ENCODE results near the gene C1orf87.

C1orf87 gene

GRCh38 chr1:59992040-59992820, 81.3 kb downstream of the C1orf87 start:
- TF ChIP-seq REST (IDR thresholded peaks at IDR 0.05; ENCODE audit: insufficient replicate concordance, low read depth) (no peak), GABPA (IDR thresholded peaks at IDR 0.05; ENCODE audit: low read depth) (no peak), SPI1 (IDR thresholded peaks at IDR 0.05; ENCODE audit: borderline replicate concordance, low read depth) (no peak), POLR2AphosphoS5 (IDR thresholded peaks at IDR 0.05; ENCODE audit: low read depth) (no peak)
- TF ChIP-seq, protein P1, sequence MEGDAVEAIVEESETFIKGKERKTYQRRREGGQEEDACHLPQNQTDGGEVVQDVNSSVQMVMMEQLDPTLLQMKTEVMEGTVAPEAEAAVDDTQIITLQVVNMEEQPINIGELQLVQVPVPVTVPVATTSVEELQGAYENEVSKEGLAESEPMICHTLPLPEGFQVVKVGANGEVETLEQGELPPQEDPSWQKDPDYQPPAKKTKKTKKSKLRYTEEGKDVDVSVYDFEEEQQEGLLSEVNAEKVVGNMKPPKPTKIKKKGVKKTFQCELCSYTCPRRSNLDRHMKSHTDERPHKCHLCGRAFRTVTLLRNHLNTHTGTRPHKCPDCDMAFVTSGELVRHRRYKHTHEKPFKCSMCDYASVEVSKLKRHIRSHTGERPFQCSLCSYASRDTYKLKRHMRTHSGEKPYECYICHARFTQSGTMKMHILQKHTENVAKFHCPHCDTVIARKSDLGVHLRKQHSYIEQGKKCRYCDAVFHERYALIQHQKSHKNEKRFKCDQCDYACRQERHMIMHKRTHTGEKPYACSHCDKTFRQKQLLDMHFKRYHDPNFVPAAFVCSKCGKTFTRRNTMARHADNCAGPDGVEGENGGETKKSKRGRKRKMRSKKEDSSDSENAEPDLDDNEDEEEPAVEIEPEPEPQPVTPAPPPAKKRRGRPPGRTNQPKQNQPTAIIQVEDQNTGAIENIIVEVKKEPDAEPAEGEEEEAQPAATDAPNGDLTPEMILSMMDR (IDR thresholded peaks at IDR 0.05; ENCODE audit: insufficient read depth, low read length), result no peak
- Histone ChIP-seq H3K27ac (replicated peaks) (no peak overlapping the region), H3K27me3 (ENCODE audit: insufficient read depth, poor library complexity, severe bottlenecking) (no peaks in the 10 kb centered on the region), H3K4me3 (replicated peaks; ENCODE audit: insufficient read depth, low read length) (no peak overlapping the region)
- no peak for DNase-seq (ENCODE audit: low read depth in 1 of 2, low spot score in 1 of 2)

DNA sequence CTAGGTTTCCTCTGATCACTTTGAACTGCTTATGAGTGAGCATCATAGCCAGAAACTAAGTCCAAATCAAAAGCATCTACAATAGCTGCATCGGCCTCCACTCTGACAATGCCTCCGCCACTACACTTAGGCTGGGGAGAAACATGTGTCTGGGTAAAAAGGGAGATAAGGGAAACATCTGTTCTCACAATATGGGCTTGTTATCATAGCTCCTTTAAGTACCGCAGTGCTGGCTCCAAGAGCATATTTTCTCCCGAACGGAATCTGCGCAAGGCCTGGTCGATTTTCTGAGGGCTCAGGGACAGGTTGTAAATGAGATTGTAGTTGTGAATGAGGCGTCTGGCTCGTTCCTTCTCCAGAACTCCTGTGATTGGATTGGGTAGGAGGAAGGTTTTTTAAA, 83.1 kb downstream of the C1orf87 start:
- DNase-seq (ENCODE audit: low read depth in 1 of 2, low spot score in 1 of 2), result no peak
- no peaks in the 10 kb centered on the region for H3K27me3 ChIP-seq (ENCODE audit: insufficient read depth, poor library complexity, severe bottlenecking)
- TF ChIP-seq POLR2AphosphoS5 (IDR thresholded peaks at IDR 0.05; ENCODE audit: low read depth) (no peak), SPI1 (IDR thresholded peaks at IDR 0.05; ENCODE audit: borderline replicate concordance, low read depth) (no peak), GABPA (IDR thresholded peaks at IDR 0.05; ENCODE audit: low read depth) (no peak), REST (IDR thresholded peaks at IDR 0.05; ENCODE audit: insufficient replicate concordance, low read depth) (no peak)
- TF ChIP-seq, protein P1 (IDR thresholded peaks at IDR 0.05; ENCODE audit: insufficient read depth, low read length), result no peak
- H3K4me3 ChIP-seq (replicated peaks; ENCODE audit: insufficient read depth, low read length), result no peak overlapping the region
- H3K27ac ChIP-seq (replicated peaks), result no peak overlapping the region

- TF ChIP-seq POLR2AphosphoS5 (IDR thresholded peaks at IDR 0.05; ENCODE audit: low read depth), result no peak
- no peak for TF ChIP-seq REST (IDR thresholded peaks at IDR 0.05; ENCODE audit: insufficient replicate concordance, low read depth)
- no peak for TF ChIP-seq GABPA (IDR thresholded peaks at IDR 0.05; ENCODE audit: low read depth)
- no peak overlapping the region for H3K4me3 ChIP-seq (replicated peaks; ENCODE audit: insufficient read depth, low read length)
- no peaks in the 10 kb centered on the region for H3K27me3 ChIP-seq (ENCODE audit: insufficient read depth, poor library complexity, severe bottlenecking)
- DNase-seq (ENCODE audit: low read depth in 1 of 2, low spot score in 1 of 2), result no peak
- H3K27ac ChIP-seq (replicated peaks), result no peak overlapping the region
Measured at GRCh38 chr1:59986516-59987310, 86.9 kb downstream of the C1orf87 start.

Measured in HL-60 (cell line).